Ishikawa (cell line): Measurements from ENCODE around the gene DPH6.

ENCODE experiments used
- CEBPB ChIP-seq: IDR thresholded peaks from 2 replicates; pipeline ENCODE4 v1.6.1; 2012
- CREB1 ChIP-seq: IDR thresholded peaks from 2 replicates; pipeline ENCODE4 v1.6.1; 2012; ENCODE audit warnings: low read depth
- EGR1 ChIP-seq: IDR thresholded peaks from 2 replicates; pipeline ENCODE4 v1.6.1; 2012
- EP300 ChIP-seq: IDR thresholded peaks from 2 replicates; pipeline ENCODE4 v1.6.1; 2012; ENCODE audit warnings: borderline replicate concordance
- FOXM1 ChIP-seq: IDR thresholded peaks from 2 replicates; pipeline ENCODE4 v1.6.1; 2012; ENCODE audit warnings: low read depth, borderline replicate concordance
- MAX ChIP-seq: IDR thresholded peaks from 2 replicates; pipeline ENCODE4 v1.6.1; 2012
- NFIC ChIP-seq: IDR thresholded peaks from 2 replicates; pipeline ENCODE4 v1.6.1; 2012
- RAD21 ChIP-seq: IDR thresholded peaks from 2 replicates; pipeline ENCODE4 v1.6.1; 2012; ENCODE audit warnings: low read depth
- REST ChIP-seq: IDR thresholded peaks from 2 replicates; pipeline ENCODE4 v1.6.1; 2012; ENCODE audit warnings: low read depth, mild to moderate bottlenecking
- TAF1 ChIP-seq: IDR thresholded peaks from 2 replicates; pipeline ENCODE4 v1.6.1; 2012; ENCODE audit warnings: low read depth, mild to moderate bottlenecking
- TCF12 ChIP-seq: IDR thresholded peaks from 2 replicates; pipeline ENCODE4 v1.6.1; 2012; ENCODE audit warnings: low read depth
- USF1 ChIP-seq: IDR thresholded peaks from 2 replicates; pipeline ENCODE4 v1.6.1; 2012
- YY1 ChIP-seq: IDR thresholded peaks from 2 replicates; pipeline ENCODE4 v1.6.1; 2012; ENCODE audit warnings: low read depth
- ZBTB7A ChIP-seq: IDR thresholded peaks from 2 replicates; pipeline ENCODE4 v1.6.1; 2012; ENCODE audit warnings: low read depth

DPH6 gene

GRCh38 chr15:35519541-35520149 is 26.3 kb downstream of the DPH6 start:
- TF ChIP-seq RAD21 (peak; percentile 67), TAF1 (no peak)

DNA sequence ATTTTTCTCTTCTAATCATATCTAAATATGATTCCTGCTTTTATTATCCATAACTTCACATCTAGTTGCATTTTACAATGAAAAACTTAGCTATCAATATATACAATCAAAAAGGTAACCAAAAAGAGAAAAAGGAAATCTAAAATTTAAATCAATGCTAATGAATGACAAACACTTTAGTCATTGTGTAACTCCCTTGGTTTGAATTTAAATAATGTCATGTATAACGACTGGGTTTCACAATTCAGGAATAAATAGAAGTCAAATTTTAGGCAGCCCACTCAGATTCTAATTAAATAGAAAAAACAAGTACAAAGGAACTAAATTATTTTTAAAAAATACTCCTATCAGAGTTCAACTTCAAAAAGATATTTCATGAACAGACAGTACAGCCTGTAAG is 26.9 kb downstream of the DPH6 start:
- TF ChIP-seq MAX, result no peak
- no peak for TF ChIP-seq REST
- TF ChIP-seq FOXM1, result no peak
- TF ChIP-seq TAF1, result no peak
- TF ChIP-seq TCF12, result no peak
- TF ChIP-seq EP300, result no peak
- no peak for TF ChIP-seq RAD21
- no peak for TF ChIP-seq YY1
- no peak for TF ChIP-seq USF1
- TF ChIP-seq EGR1, result no peak
- no peak for TF ChIP-seq NFIC

DNA sequence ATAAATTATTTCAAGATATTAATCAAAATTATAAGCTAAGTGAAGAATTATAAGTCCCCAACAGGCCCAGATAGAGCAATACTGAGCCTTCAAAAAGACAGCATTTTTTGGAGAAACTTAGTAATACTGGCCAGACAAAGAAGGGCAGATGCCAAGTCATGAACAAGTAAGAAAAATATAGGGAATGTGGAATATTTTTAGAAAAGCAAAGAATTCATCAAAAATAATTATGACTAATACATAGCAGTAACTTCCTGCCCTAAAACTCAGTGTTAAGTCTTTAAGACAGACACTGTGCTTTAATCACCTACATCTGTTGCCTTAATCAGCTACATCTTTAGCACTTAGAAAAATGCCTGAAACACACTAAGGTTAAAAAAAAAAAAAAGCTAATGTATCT is 31.2 kb downstream of the DPH6 start:
- TF ChIP-seq NFIC (no peak), REST (no peak), CEBPB (no peak), FOXM1 (no peak), USF1 (no peak), CREB1 (no peak), ZBTB7A (no peak)

- TF ChIP-seq FOXM1 (no peak), YY1 (no peak), TAF1 (no peak), EP300 (no peak), NFIC (no peak), TCF12 (no peak), EGR1 (no peak), REST (no peak), CEBPB (no peak), MAX (no peak), CREB1 (no peak), ZBTB7A (no peak), USF1 (no peak)
Observed at GRCh38 chr15:35507932-35508638, 37.9 kb downstream of the DPH6 start.
